ENCODE measurements around the gene CD53. TPM values are rescaled to one million over a fixed set of nuclear protein-coding genes. Genes with fewer than 3 reads are reported as not detected.

CD53 gene
- total RNA-seq, 1 donor from 2014 or later, result 41.5 TPM

DNA sequence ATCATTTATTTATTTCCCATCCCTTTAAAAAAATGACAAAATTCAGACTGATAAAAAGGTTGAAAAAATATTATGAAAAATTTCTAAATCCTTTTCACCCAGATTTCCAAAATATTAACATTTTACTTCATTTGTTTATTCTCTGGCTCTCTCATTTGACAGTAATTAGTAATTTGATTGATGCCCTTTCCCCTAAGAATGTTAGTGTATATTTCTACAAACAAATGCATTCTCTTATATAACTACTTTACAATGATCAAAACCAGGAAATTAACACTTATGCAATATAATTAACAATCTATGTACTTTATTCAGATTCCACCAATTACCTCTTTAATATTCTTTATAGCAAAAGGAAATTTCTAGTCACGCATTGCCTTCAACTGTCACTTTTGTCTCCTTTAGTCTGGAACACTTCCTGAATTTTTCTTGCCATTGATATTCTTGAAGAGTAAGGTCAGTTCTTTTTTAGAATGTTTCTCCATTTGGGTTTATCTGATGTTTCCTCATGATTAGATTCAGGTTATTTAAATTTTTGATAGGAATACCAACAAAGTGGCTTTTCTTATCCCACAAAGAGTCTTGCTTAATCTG lies 3.9 kb downstream of the CD53 start:
- H3K36me3 ChIP-seq, result no peaks in the 10 kb centered on the region
- H3K27ac ChIP-seq, result no peak overlapping the region
- no peaks in the 10 kb centered on the region for H3K4me1 ChIP-seq
- H3K4me3 ChIP-seq, result no peak overlapping the region
- no peak for DNase-seq (ENCODE audit: extremely low spot score in 2 of 2)
- TF ChIP-seq, protein P1, sequence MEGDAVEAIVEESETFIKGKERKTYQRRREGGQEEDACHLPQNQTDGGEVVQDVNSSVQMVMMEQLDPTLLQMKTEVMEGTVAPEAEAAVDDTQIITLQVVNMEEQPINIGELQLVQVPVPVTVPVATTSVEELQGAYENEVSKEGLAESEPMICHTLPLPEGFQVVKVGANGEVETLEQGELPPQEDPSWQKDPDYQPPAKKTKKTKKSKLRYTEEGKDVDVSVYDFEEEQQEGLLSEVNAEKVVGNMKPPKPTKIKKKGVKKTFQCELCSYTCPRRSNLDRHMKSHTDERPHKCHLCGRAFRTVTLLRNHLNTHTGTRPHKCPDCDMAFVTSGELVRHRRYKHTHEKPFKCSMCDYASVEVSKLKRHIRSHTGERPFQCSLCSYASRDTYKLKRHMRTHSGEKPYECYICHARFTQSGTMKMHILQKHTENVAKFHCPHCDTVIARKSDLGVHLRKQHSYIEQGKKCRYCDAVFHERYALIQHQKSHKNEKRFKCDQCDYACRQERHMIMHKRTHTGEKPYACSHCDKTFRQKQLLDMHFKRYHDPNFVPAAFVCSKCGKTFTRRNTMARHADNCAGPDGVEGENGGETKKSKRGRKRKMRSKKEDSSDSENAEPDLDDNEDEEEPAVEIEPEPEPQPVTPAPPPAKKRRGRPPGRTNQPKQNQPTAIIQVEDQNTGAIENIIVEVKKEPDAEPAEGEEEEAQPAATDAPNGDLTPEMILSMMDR (IDR thresholded peaks at IDR 0.05), result no peak
- TF ChIP-seq POLR2A (IDR thresholded peaks at IDR 0.05) (no peak), POLR2AphosphoS5 (IDR thresholded peaks at IDR 0.05; ENCODE audit: insufficient read depth in 1 of 2, low read depth in 1 of 2) (no peak)
- H3K9me3 ChIP-seq, result no peaks in the 10 kb centered on the region
- intact Hi-C loops (cut with DNase I), result no loop called here
- H3K27me3 ChIP-seq, result no peaks in the 10 kb centered on the region

GRCh38 chr1:110877364-110877763 lies 4.4 kb downstream of the CD53 start:
- intact Hi-C loops (cut with DNase I), result no loop called here
- H3K4me1 ChIP-seq, result no peaks in the 10 kb centered on the region
- TF ChIP-seq POLR2AphosphoS5 (IDR thresholded peaks at IDR 0.05; ENCODE audit: insufficient read depth in 1 of 2, low read depth in 1 of 2), result no peak
- no peak for TF ChIP-seq POLR2A (IDR thresholded peaks at IDR 0.05)
- TF ChIP-seq, protein P1 (IDR thresholded peaks at IDR 0.05), result no peak
- no peaks in the 10 kb centered on the region for H3K9me3 ChIP-seq
- no peak overlapping the region for H3K4me3 ChIP-seq
- no peak for DNase-seq (ENCODE audit: extremely low spot score in 2 of 2)
- H3K36me3 ChIP-seq, result no peaks in the 10 kb centered on the region
- H3K27me3 ChIP-seq, result no peaks in the 10 kb centered on the region
- no peak overlapping the region for H3K27ac ChIP-seq

GRCh38 chr1:110877776-110878175 lies 4.8 kb downstream of the CD53 start:
- no peaks in the 10 kb centered on the region for H3K4me1 ChIP-seq
- intact Hi-C loops (cut with DNase I), result no loop called here
- TF ChIP-seq POLR2A (IDR thresholded peaks at IDR 0.05) (no peak), POLR2AphosphoS5 (IDR thresholded peaks at IDR 0.05; ENCODE audit: insufficient read depth in 1 of 2, low read depth in 1 of 2) (no peak)
- TF ChIP-seq, protein P1 (IDR thresholded peaks at IDR 0.05), result no peak
- no peaks in the 10 kb centered on the region for H3K27me3 ChIP-seq
- H3K27ac ChIP-seq, result no peak overlapping the region
- H3K9me3 ChIP-seq, result no peaks in the 10 kb centered on the region
- DNase-seq (ENCODE audit: extremely low spot score in 2 of 2), result no peak
- no peak overlapping the region for H3K4me3 ChIP-seq
- H3K36me3 ChIP-seq, result no peaks in the 10 kb centered on the region

DNA sequence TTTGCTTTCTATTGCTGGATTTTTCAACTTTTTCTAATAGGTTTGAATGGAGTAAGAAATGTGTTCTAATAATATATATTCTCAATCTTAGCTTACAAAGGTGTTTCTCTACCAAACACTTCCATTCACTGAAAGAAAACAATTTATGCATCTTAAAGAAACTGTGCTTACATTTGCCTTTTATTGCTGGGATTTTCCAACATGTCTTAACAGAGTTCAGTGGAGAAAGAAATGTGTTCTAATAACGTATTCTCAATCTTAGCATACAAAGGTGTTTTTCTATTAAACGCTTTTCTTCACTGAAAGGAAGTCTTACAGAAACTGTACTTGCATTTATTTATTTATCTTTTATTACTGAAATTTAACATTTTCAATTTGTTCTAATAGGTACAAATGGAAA lies 5.6 kb downstream of the CD53 start:
- Histone ChIP-seq H3K4me1 (no peaks in the 10 kb centered on the region), H3K36me3 (no peaks in the 10 kb centered on the region), H3K27ac (no peak overlapping the region), H3K9me3 (no peaks in the 10 kb centered on the region), H3K27me3 (no peaks in the 10 kb centered on the region), H3K4me3 (no peak overlapping the region)
- intact Hi-C loops (cut with DNase I), result no loop called here
- TF ChIP-seq, protein P1 (IDR thresholded peaks at IDR 0.05), result no peak
- no peak for TF ChIP-seq POLR2A (IDR thresholded peaks at IDR 0.05)
- no peak for TF ChIP-seq POLR2AphosphoS5 (IDR thresholded peaks at IDR 0.05; ENCODE audit: insufficient read depth in 1 of 2, low read depth in 1 of 2)
- no peak for DNase-seq (ENCODE audit: extremely low spot score in 2 of 2)

GRCh38 chr1:110878993-110879392 lies 6.0 kb downstream of the CD53 start:
- Histone ChIP-seq H3K9me3 (no peaks in the 10 kb centered on the region), H3K27ac (no peak overlapping the region), H3K27me3 (no peaks in the 10 kb centered on the region), H3K4me1 (no peaks in the 10 kb centered on the region), H3K36me3 (no peaks in the 10 kb centered on the region), H3K4me3 (no peak overlapping the region)
- intact Hi-C loops (cut with DNase I), result no loop called here
- no peak for DNase-seq (ENCODE audit: extremely low spot score in 2 of 2)
- TF ChIP-seq, protein P1 (IDR thresholded peaks at IDR 0.05), result no peak
- TF ChIP-seq POLR2AphosphoS5 (IDR thresholded peaks at IDR 0.05; ENCODE audit: insufficient read depth in 1 of 2, low read depth in 1 of 2) (no peak), POLR2A (IDR thresholded peaks at IDR 0.05) (no peak)

Data from vagina (tissue), 2 donors.